Left ventricle myocardium inferior (tissue), 1 donor: Measurements from ENCODE around the gene DCDC1. TPM values are rescaled to one million over a fixed set of nuclear protein-coding genes. Genes with fewer than 3 reads are reported as not detected.

Source experiments
- DNase-seq: peaks from one replicate; pipeline ENCODE4 v3.0.0-alpha.2; 2020
- H3K27ac ChIP-seq: fragments of 200-600 bp; replicated peaks from 2 replicates; pipeline ENCODE4 v1.8.0; 2021
- H3K27me3 ChIP-seq: fragments of 200-600 bp; 2 replicates; pipeline ENCODE4 v1.8.0; 2021; ENCODE audit warnings: low read depth
- H3K36me3 ChIP-seq: fragments of 200-600 bp; 2 replicates; pipeline ENCODE4 v1.8.0; 2021
- H3K4me1 ChIP-seq: fragments of 200-600 bp; 2 replicates; pipeline ENCODE4 v1.8.0; 2021
- H3K4me3 ChIP-seq: fragments of 200-600 bp; 2 replicates; pipeline ENCODE4 v1.8.0; 2021; ENCODE audit warnings: mild to moderate bottlenecking, moderate library complexity
- H3K9me3 ChIP-seq: fragments of 200-600 bp; replicated peaks from 2 replicates; pipeline ENCODE4 v1.8.0; 2021
- intact Hi-C: fragments of 100-400 bp; cut with micrococcal nuclease; formaldehyde crosslinking; loops from one replicate; pipeline ENCODE4 v1.11.0; 2022
- total RNA-seq: library from RNA; stranded (reverse); fragmentation: NEBNext Ultra II Directional; extraction: Animal tissue kit (Norgen Biotek cat#: 25700); gene quantifications from one replicate; pipeline ENCODE4 v1.2.1, GENCODE V29; 2021
- TF ChIP-seq, protein P1 (sequence below): fragments of 200-600 bp; IDR thresholded peaks from 2 replicates; pipeline ENCODE4 v1.8.0; 2021; ENCODE audit warnings: antibody characterized with exemption, mild to moderate bottlenecking, borderline replicate concordance
- donor health status: DM: no; HTN: yes; CAD: no; lungs with severe emphysema.

DCDC1 gene
- total RNA-seq, 1 donor from 2014 or later: not detected

DNA sequence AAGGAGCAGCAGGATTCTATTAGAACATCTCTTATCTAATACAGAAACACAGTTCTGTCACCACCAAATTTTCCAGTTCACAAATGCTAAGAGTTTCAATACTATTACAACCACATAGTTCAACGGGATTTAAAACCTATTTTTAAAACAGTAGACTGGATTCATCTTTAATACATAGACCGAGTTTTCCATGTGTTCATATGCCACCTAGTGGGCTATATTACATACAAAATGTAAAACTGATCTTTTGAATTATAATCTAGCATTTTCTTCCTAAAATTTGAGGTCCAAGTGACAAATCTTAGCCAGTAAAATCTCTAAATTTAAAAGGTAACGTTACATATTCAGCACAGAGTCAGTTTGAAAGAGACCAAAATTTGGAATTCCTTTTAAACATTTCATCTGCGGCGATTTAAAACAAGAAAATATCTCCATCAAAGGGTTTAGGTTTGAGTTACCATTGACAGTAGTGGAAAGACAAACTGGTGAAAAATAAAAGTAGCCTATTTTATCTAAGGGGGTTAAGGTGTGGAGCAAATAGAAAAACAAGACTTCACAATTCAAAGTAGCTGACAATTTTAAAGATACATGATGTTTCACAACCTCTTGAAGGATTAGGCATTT is 514.0 kb downstream of the DCDC1 start:
- TF ChIP-seq, protein P1, sequence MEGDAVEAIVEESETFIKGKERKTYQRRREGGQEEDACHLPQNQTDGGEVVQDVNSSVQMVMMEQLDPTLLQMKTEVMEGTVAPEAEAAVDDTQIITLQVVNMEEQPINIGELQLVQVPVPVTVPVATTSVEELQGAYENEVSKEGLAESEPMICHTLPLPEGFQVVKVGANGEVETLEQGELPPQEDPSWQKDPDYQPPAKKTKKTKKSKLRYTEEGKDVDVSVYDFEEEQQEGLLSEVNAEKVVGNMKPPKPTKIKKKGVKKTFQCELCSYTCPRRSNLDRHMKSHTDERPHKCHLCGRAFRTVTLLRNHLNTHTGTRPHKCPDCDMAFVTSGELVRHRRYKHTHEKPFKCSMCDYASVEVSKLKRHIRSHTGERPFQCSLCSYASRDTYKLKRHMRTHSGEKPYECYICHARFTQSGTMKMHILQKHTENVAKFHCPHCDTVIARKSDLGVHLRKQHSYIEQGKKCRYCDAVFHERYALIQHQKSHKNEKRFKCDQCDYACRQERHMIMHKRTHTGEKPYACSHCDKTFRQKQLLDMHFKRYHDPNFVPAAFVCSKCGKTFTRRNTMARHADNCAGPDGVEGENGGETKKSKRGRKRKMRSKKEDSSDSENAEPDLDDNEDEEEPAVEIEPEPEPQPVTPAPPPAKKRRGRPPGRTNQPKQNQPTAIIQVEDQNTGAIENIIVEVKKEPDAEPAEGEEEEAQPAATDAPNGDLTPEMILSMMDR: peak; percentile 67
- intact Hi-C loops: loop anchor here (5.0 kb wide), 2 partner anchors 62 to 508 kb away; no protein-coding TSS in a partner anchor
- no peak for DNase-seq

DNA sequence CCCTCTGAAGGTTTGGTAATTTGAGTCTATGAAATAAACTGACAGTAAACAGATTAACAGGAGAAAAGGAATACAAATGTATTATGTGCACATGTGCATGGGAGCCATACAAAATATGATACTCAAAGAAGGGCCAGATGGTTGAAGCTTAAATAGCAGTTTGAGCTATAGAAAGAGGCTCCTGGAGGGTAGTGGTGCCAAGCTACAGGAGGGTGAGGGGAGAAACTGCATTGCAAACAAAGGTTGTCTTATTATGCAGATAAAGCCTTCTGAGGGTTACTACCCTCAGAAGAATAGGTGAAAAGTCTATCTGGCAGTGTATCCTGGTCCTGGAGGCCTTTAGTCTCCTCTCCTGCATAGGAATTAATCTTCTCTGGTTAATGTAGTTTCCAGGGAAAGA is 516.1 kb downstream of the DCDC1 start:
- Histone ChIP-seq H3K27ac (no peak overlapping the region), H3K4me3 (no peak overlapping the region), H3K9me3 (no peaks in the 10 kb centered on the region), H3K4me1 (peaks cover 4% of the 10 kb centered on the region), H3K27me3 (no peaks in the 10 kb centered on the region), H3K36me3 (no peaks in the 10 kb centered on the region)
- DNase-seq: no peak
- TF ChIP-seq, protein P1: no peak
- intact Hi-C loops: no loop called here

More for the DNA sequence above, 514.0 kb downstream of the DCDC1 start:
- Histone ChIP-seq H3K27ac (no peak overlapping the region), H3K4me3 (no peak overlapping the region), H3K4me1 (peaks cover 4% of the 10 kb centered on the region), H3K9me3 (no peaks in the 10 kb centered on the region), H3K36me3 (no peaks in the 10 kb centered on the region), H3K27me3 (no peaks in the 10 kb centered on the region)

GRCh38 chr11:30852645-30853044 is 516.9 kb downstream of the DCDC1 start:
- intact Hi-C loops: no loop called here
- peaks cover 4% of the 10 kb centered on the region for H3K9me3 ChIP-seq

DNA sequence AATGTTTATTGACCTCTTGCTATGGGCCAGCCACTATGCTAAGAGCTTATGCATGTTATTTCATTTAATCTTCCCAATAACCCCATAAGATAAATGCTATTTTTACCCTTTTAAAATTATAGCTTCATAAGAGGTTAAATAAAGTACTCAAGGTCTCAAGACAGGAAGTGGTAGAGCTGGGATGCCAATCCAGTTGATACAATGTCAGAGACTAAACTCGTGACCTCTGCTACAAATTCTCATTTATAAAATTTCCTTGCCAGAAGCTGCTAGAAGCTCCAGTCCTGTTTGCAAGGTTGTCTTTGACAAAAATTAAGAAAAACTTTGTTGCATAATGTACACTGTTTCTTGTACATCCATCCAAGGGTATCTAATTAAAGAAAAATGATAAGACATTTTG is 517.4 kb downstream of the DCDC1 start:
- Histone ChIP-seq H3K27ac (no peak overlapping the region), H3K36me3 (no peaks in the 10 kb centered on the region), H3K4me1 (peaks cover 4% of the 10 kb centered on the region), H3K9me3 (peaks cover 10% of the 10 kb centered on the region), H3K27me3 (no peaks in the 10 kb centered on the region), H3K4me3 (no peak overlapping the region)
- TF ChIP-seq, protein P1: no peak
- intact Hi-C loops: no loop called here
- DNase-seq: no peak

More at GRCh38 chr11:30852645-30853044, 516.9 kb downstream of the DCDC1 start:
- H3K4me1 ChIP-seq: peaks cover 4% of the 10 kb centered on the region
- no peak overlapping the region for H3K27ac ChIP-seq
- no peak for DNase-seq
- TF ChIP-seq, protein P1: no peak
- H3K4me3 ChIP-seq: no peak overlapping the region
- H3K27me3 ChIP-seq: no peaks in the 10 kb centered on the region
- H3K36me3 ChIP-seq: no peaks in the 10 kb centered on the region

DNA sequence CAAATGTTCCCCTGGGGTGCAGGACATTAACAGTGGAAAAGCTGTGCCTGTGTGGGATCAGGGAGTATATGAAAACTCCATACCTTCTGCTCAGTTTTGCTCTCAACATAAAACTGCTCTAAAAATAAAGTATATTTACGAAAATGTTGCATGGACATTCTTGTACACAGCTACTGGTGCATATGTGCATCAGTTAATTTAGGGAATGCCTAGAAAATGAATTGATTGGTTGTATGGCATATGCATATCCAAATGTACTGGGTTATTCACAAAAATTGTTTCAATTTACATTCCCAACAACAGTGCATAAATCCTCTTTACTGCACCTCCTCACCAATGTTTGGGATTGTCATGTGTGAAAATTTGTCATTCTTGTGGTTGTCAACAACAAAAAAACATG is 532.3 kb downstream of the DCDC1 start:
- TF ChIP-seq, protein P1: no peak
- Histone ChIP-seq H3K9me3 (peaks cover 24% of the 10 kb centered on the region), H3K4me3 (no peak overlapping the region), H3K36me3 (no peaks in the 10 kb centered on the region), H3K27ac (no peak overlapping the region), H3K4me1 (no peaks in the 10 kb centered on the region), H3K27me3 (no peaks in the 10 kb centered on the region)
- no peak for DNase-seq
- intact Hi-C loops: no loop called here
